Smooth muscle cell (in vitro differentiated cells): ENCODE data around the gene SPINT1. TPM values are rescaled to one million over a fixed set of nuclear protein-coding genes. Genes with fewer than 3 reads are reported as not detected.

Experiments used
- DNase-seq: peaks from one replicate; lab custom pipeline; 2025; ENCODE audit not compliant: unreplicated experiment; lab: John Stamatoyannopoulos, UW
- H2AFZ ChIP-seq: fragments of 200-600 bp; sonication (generic); 2 replicates; pipeline ENCODE4 v1.6.0; 2016; ENCODE audit warnings: antibody characterized with exemption, low read depth, mild to moderate bottlenecking
- H3F3A ChIP-seq: fragments of 200-600 bp; sonication (generic); 2 replicates; pipeline ENCODE4 v1.6.0; 2017; ENCODE audit warnings: antibody characterized with exemption, low read depth
- H3K27ac ChIP-seq: fragments of 200-600 bp; sonication (generic); 2 replicates; pipeline ENCODE4 v1.5.1; 2016; ENCODE audit warnings: low read depth, mild to moderate bottlenecking
- H3K27me3 ChIP-seq: fragments of 200-600 bp; sonication (generic); 2 replicates; pipeline ENCODE4 v1.6.1; 2016; ENCODE audit warnings: low read depth, mild to moderate bottlenecking
- H3K36me3 ChIP-seq: fragments of 200-600 bp; sonication (generic); 2 replicates; pipeline ENCODE4 v1.5.1; 2016; ENCODE audit warnings: low read depth
- H3K4me1 ChIP-seq: fragments of 200-600 bp; sonication (generic); 2 replicates; pipeline ENCODE4 v1.5.1; 2016; ENCODE audit warnings: low read depth
- H3K4me2 ChIP-seq: fragments of 200-600 bp; sonication (generic); 2 replicates; pipeline ENCODE4 v1.6.0; 2016; ENCODE audit warnings: mild to moderate bottlenecking
- H3K4me3 ChIP-seq: fragments of 200-600 bp; sonication (generic); 2 replicates; pipeline ENCODE4 v1.5.1; 2016; ENCODE audit warnings: mild to moderate bottlenecking
- H3K79me2 ChIP-seq: fragments of 200-600 bp; sonication (generic); 2 replicates; pipeline ENCODE4 v1.6.0; 2016; ENCODE audit warnings: low read depth, mild to moderate bottlenecking
- H3K9ac ChIP-seq: fragments of 200-600 bp; sonication (generic); 2 replicates; pipeline ENCODE4 v1.6.0; 2016; ENCODE audit warnings: low read depth
- H3K9me3 ChIP-seq: fragments of 200-600 bp; sonication (generic); replicated peaks from 2 replicates; pipeline ENCODE4 v1.5.1; 2016; ENCODE audit warnings: low read depth
- H4K20me1 ChIP-seq: fragments of 200-600 bp; sonication (generic); 2 replicates; pipeline ENCODE4 v1.6.0; 2016; ENCODE audit warnings: low read depth
- CTCF ChIP-seq: fragments of 200-600 bp; sonication (generic); IDR thresholded peaks from 2 replicates; pipeline ENCODE4 v1.5.1; 2017; ENCODE audit warnings: borderline replicate concordance, mild to moderate bottlenecking, antibody characterized with exemption; ENCODE audit not compliant: insufficient read depth, poor library complexity, severe bottlenecking
- WGBS: methylation state at CpG from one replicate; pipeline ENCODE4 v1.1.7; 2016; ENCODE audit warnings: low lambda C conversion rate; 5-methylcytosine and 5-hydroxymethylcytosine counted together
- polyA plus RNA-seq: library from polyadenylated mRNA; unstranded; fragments of >200 nt; fragmentation: Nextera tagmentation; extraction: Ambion mirVana; gene quantifications from 2 replicates; pipeline ENCODE4 v1.2.1, GENCODE V29; 2016
- total RNA-seq: library from RNA; depleted of rRNA; stranded (reverse); fragments of >200 nt; gene quantifications from 2 replicates; pipeline ENCODE4 v1.2.3, GENCODE V29; 2014

The SPINT1 gene
- total and polyA plus RNA-seq, 2 experiments from 2014 or later: 50.2 to 76.5 TPM

- H3K79me2 ChIP-seq: no peaks in the 10 kb centered on the region
- no peaks in the 10 kb centered on the region for H3F3A ChIP-seq
- no peaks in the 10 kb centered on the region for H4K20me1 ChIP-seq
- H3K4me3 ChIP-seq: no peak overlapping the region
- H3K9me3 ChIP-seq: no peaks in the 10 kb centered on the region
- H3K4me1 ChIP-seq: no peaks in the 10 kb centered on the region
- H3K27me3 ChIP-seq: no peaks in the 10 kb centered on the region
- no peaks in the 10 kb centered on the region for H3K36me3 ChIP-seq
- H3K27ac ChIP-seq: no peak overlapping the region
- DNase-seq: no peak
- H3K9ac ChIP-seq: no peak overlapping the region
- H3K4me2 ChIP-seq: no peak overlapping the region
- no peak overlapping the region for H2AFZ ChIP-seq
- TF ChIP-seq CTCF: no peak
These were observed 10.9 kb upstream of the SPINT1 start for GRCh38 chr15:40832903-40833302.

- Histone ChIP-seq H3K9me3 (no peaks in the 10 kb centered on the region), H3K27me3 (no peaks in the 10 kb centered on the region), H3F3A (no peaks in the 10 kb centered on the region), H3K9ac (no peak overlapping the region), H3K4me2 (no peak overlapping the region), H3K36me3 (no peaks in the 10 kb centered on the region), H3K27ac (no peak overlapping the region), H3K4me3 (no peak overlapping the region), H3K79me2 (no peaks in the 10 kb centered on the region), H2AFZ (no peak overlapping the region), H4K20me1 (no peaks in the 10 kb centered on the region), H3K4me1 (no peaks in the 10 kb centered on the region)
- 97% methylated on average over 1 of the region's 1 CpG for whole genome bisulfite sequencing
- no peak for TF ChIP-seq CTCF
- DNase-seq: no peak
These were observed 7.8 kb upstream of the SPINT1 start for GRCh38 chr15:40836020-40836419.

- Histone ChIP-seq H3K36me3 (no peaks in the 10 kb centered on the region), H3K27me3 (no peaks in the 10 kb centered on the region), H4K20me1 (no peaks in the 10 kb centered on the region), H3K9me3 (no peaks in the 10 kb centered on the region), H3K79me2 (no peaks in the 10 kb centered on the region), H2AFZ (no peak overlapping the region), H3K4me3 (no peak overlapping the region), H3K9ac (no peak overlapping the region), H3K4me2 (no peak overlapping the region), H3K27ac (no peak overlapping the region), H3K4me1 (no peaks in the 10 kb centered on the region), H3F3A (no peaks in the 10 kb centered on the region)
- no peak for DNase-seq
- TF ChIP-seq CTCF: no peak
- WGBS: 86% methylated on average over 5 of the region's 5 CpGs
These were observed 5.1 kb upstream of the SPINT1 start for GRCh38 chr15:40838756-40839155.

GRCh38 chr15:40841741-40842140 is 2.1 kb upstream of the SPINT1 start:
- Histone ChIP-seq H3K79me2 (peaks cover 4% of the 10 kb centered on the region), H3K4me2 (no peak overlapping the region), H3K9ac (no peak overlapping the region), H3K4me3 (no peak overlapping the region), H4K20me1 (no peaks in the 10 kb centered on the region), H3K4me1 (no peaks in the 10 kb centered on the region), H2AFZ (no peak overlapping the region), H3K9me3 (no peaks in the 10 kb centered on the region), H3K27ac (no peak overlapping the region), H3K27me3 (no peaks in the 10 kb centered on the region), H3F3A (no peaks in the 10 kb centered on the region), H3K36me3 (no peaks in the 10 kb centered on the region)
- 88% methylated on average over 2 of the region's 2 CpGs for WGBS
- DNase-seq: no peak
- TF ChIP-seq CTCF: no peak
